Uterus (tissue), 4 donors: ENCODE results near the gene HORMAD2. TPM values are rescaled to one million over a fixed set of nuclear protein-coding genes. Genes with fewer than 3 reads are reported as not detected.

Experiments used
- DNase-seq, 2 donors: peaks; one replicate each; pipeline ENCODE4 v3.0.0-alpha.2; 2019 to 2020
- H3K27ac ChIP-seq, 2 donors: fragments of 200-600 bp; sonication (generic); 1 replicate in 1 of 2; 2 replicates in 1 of 2; pipeline ENCODE4 v1.5.1; 2016 to 2018
- H3K27me3 ChIP-seq, 2 donors: fragments of 200-600 bp; sonication (generic); one replicate each; pipeline ENCODE4 v1.5.1; 2018 to 2019; ENCODE audit warnings: control low read depth in 1 of 2
- H3K36me3 ChIP-seq, 2 donors: fragments of 200-600 bp; sonication (generic); one replicate each; pipeline ENCODE4 v1.5.1; 2019; ENCODE audit warnings: control low read depth in 1 of 2
- H3K4me1 ChIP-seq, 2 donors: fragments of 200-600 bp; sonication (generic); one replicate each; pipeline ENCODE4 v1.5.1; 2018 to 2019; ENCODE audit warnings: control low read depth in 1 of 2
- H3K4me3 ChIP-seq, 2 donors: fragments of 200-600 bp; sonication (generic); 1 replicate in 1 of 2; 2 replicates in 1 of 2; pipeline ENCODE4 v1.5.1; 2018 to 2019; ENCODE audit warnings: mild to moderate bottlenecking in 1 of 2
- H3K9me3 ChIP-seq, 2 donors: fragments of 200-600 bp; sonication (generic); one replicate each; pipeline ENCODE4 v1.5.1; 2019; ENCODE audit warnings: control low read depth in 1 of 2
- POLR2A ChIP-seq, 2 donors: fragments of 450-650 bp; IDR thresholded peaks; one replicate each; pipeline ENCODE4 v1.6.1; 2016; ENCODE audit warnings: antibody characterized with exemption in 2 of 2, mild to moderate bottlenecking in 1 of 2, moderate library complexity in 1 of 2
- intact Hi-C: fragments of 100-400 bp; cut with DNase I; formaldehyde crosslinking; loops from one replicate; pipeline ENCODE4 v1.15.1; 2023; ENCODE audit warnings: low total_unique reads
- total RNA-seq, 4 donors: library from RNA; depleted of rRNA in 3 of 4; stranded (reverse); fragments of >200 nt in 3 of 4; gene quantifications; one replicate each; pipeline versions ENCODE4 v1.1.0 to v1.2.4, GENCODE V29; 2014 to 2023
- TF ChIP-seq, protein P1 (sequence below), 4 experiments: fragments of 200-600 bp in 2 of 4; fragments of 450-650 bp in 2 of 4; sonication (generic) in 2 of 4; IDR thresholded peaks; one replicate each; pipeline ENCODE4 v1.5.1; 2016 to 2019; ENCODE audit warnings: antibody characterized with exemption in 4 of 4, mild to moderate bottlenecking in 2 of 4, moderate library complexity in 1 of 4
- donor health status: DM: yes; HTN: yes; CAD: no.

Gene HORMAD2
- total RNA-seq, 4 donors from 2014 or later, result not detected

GRCh38 chr22:30175690-30176288 lies 95.5 kb downstream of the HORMAD2 start:
- TF ChIP-seq, protein P1, sequence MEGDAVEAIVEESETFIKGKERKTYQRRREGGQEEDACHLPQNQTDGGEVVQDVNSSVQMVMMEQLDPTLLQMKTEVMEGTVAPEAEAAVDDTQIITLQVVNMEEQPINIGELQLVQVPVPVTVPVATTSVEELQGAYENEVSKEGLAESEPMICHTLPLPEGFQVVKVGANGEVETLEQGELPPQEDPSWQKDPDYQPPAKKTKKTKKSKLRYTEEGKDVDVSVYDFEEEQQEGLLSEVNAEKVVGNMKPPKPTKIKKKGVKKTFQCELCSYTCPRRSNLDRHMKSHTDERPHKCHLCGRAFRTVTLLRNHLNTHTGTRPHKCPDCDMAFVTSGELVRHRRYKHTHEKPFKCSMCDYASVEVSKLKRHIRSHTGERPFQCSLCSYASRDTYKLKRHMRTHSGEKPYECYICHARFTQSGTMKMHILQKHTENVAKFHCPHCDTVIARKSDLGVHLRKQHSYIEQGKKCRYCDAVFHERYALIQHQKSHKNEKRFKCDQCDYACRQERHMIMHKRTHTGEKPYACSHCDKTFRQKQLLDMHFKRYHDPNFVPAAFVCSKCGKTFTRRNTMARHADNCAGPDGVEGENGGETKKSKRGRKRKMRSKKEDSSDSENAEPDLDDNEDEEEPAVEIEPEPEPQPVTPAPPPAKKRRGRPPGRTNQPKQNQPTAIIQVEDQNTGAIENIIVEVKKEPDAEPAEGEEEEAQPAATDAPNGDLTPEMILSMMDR (IDR thresholded peaks at IDR 0.05), result no peak
- no peak for TF ChIP-seq POLR2A (IDR thresholded peaks at IDR 0.05)

GRCh38 chr22:30176431-30176830 lies 96.2 kb downstream of the HORMAD2 start:
- TF ChIP-seq POLR2A (IDR thresholded peaks at IDR 0.05), result no peak
- TF ChIP-seq, protein P1 (IDR thresholded peaks at IDR 0.05), result no peak
- intact Hi-C loops, result no loop called here
- no peak overlapping the region for H3K4me3 ChIP-seq

More at GRCh38 chr22:30175690-30176288, 95.5 kb downstream of the HORMAD2 start:
- Histone ChIP-seq H3K4me1 (no peaks in the 10 kb centered on the region), H3K4me3 (no peak overlapping the region), H3K27me3 (no peaks in the 10 kb centered on the region), H3K27ac (no peak overlapping the region), H3K36me3 (no peaks in the 10 kb centered on the region), H3K9me3 (no peaks in the 10 kb centered on the region)
- intact Hi-C loops, result no loop called here
- no peak for DNase-seq

GRCh38 chr22:30178181-30179126 lies 98.2 kb downstream of the HORMAD2 start:
- no peak for DNase-seq
- no peaks in the 10 kb centered on the region for H3K36me3 ChIP-seq
- no peak overlapping the region for H3K4me3 ChIP-seq
- TF ChIP-seq POLR2A (IDR thresholded peaks at IDR 0.05), result no peak
- TF ChIP-seq, protein P1 (IDR thresholded peaks at IDR 0.05), result no peak
- no peaks in the 10 kb centered on the region for H3K4me1 ChIP-seq
- no peak overlapping the region for H3K27ac ChIP-seq
- no peaks in the 10 kb centered on the region for H3K9me3 ChIP-seq
- intact Hi-C loops, result no loop called here
- no peaks in the 10 kb centered on the region for H3K27me3 ChIP-seq

More at GRCh38 chr22:30176431-30176830, 96.2 kb downstream of the HORMAD2 start:
- Histone ChIP-seq H3K27me3 (no peaks in the 10 kb centered on the region), H3K9me3 (no peaks in the 10 kb centered on the region), H3K27ac (no peak overlapping the region), H3K36me3 (no peaks in the 10 kb centered on the region), H3K4me1 (no peaks in the 10 kb centered on the region)
- no peak for DNase-seq

GRCh38 chr22:30180616-30181015 lies 100.4 kb downstream of the HORMAD2 start:
- Histone ChIP-seq H3K36me3 (no peaks in the 10 kb centered on the region), H3K4me1 (no peaks in the 10 kb centered on the region), H3K27ac (no peak overlapping the region), H3K27me3 (no peaks in the 10 kb centered on the region), H3K4me3 (no peak overlapping the region), H3K9me3 (no peaks in the 10 kb centered on the region)
- TF ChIP-seq, protein P1 (IDR thresholded peaks at IDR 0.05), result no peak
- DNase-seq, result no peak
- intact Hi-C loops, result no loop called here
